Breast epithelium (tissue), 3 donors: ENCODE results near the gene COA1.

Experiments used
- POLR2A ChIP-seq: fragments of 450-650 bp; IDR thresholded peaks from one replicate; pipeline ENCODE4 v1.6.1; 2016; ENCODE audit warnings: antibody characterized with exemption, mild to moderate bottlenecking, moderate library complexity
- POLR2AphosphoS5 ChIP-seq, 3 donors: sonication (generic); formaldehyde crosslinking; IDR thresholded peaks; one replicate each; pipeline ENCODE4 v1.6.1; 2017; ENCODE audit warnings: antibody characterized with exemption in 3 of 3
- TF ChIP-seq, protein P1 (sequence below), 3 donors: fragments of 450-650 bp; IDR thresholded peaks; one replicate each; pipeline ENCODE4 v1.5.1; 2016 to 2017; ENCODE audit warnings: antibody characterized with exemption in 3 of 3, mild to moderate bottlenecking in 3 of 3, moderate library complexity in 3 of 3

DNA sequence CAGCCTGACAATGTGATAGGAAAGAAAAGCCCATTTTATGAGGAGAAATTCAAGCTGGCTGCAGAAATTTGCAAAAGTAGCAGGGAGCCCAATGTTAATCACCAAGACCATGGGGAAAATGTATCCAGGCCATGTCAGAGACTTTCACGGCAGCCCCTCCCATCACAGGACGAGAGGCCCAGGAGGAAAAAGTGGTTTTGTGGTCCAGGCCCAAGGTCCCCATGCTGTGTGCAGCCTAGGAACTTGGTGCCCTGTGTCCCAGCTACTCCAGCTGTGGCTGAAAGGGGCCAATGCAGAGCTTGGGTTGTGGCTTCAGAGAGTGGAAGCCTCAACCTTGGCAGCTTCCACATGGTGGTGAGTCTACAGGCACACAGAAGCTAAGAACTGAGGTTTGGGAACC is 12.7 kb downstream of the COA1 start:
- TF ChIP-seq, protein P1, sequence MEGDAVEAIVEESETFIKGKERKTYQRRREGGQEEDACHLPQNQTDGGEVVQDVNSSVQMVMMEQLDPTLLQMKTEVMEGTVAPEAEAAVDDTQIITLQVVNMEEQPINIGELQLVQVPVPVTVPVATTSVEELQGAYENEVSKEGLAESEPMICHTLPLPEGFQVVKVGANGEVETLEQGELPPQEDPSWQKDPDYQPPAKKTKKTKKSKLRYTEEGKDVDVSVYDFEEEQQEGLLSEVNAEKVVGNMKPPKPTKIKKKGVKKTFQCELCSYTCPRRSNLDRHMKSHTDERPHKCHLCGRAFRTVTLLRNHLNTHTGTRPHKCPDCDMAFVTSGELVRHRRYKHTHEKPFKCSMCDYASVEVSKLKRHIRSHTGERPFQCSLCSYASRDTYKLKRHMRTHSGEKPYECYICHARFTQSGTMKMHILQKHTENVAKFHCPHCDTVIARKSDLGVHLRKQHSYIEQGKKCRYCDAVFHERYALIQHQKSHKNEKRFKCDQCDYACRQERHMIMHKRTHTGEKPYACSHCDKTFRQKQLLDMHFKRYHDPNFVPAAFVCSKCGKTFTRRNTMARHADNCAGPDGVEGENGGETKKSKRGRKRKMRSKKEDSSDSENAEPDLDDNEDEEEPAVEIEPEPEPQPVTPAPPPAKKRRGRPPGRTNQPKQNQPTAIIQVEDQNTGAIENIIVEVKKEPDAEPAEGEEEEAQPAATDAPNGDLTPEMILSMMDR (IDR thresholded peaks at IDR 0.05): no peak
- TF ChIP-seq POLR2A (no peak), POLR2AphosphoS5 (IDR thresholded peaks at IDR 0.05) (no peak)
